K562 (cell line): Measurements from ENCODE around the gene FAM53B. TPM values are rescaled to one million over a fixed set of nuclear protein-coding genes. Genes with fewer than 3 reads are reported as not detected.

Experiments used
- CBFA2T2 ChIP-seq: fragments of 450-650 bp; conservative IDR thresholded peaks from 2 replicates; pipeline ENCODE4 v1.6.1; 2017; ENCODE audit warnings: mild to moderate bottlenecking
- CHD2 ChIP-seq: IDR thresholded peaks from 2 replicates; pipeline ENCODE4 v1.6.1; 2011; ENCODE audit warnings: low read depth, low read length
- CTCFL ChIP-seq: IDR thresholded peaks from 2 replicates; pipeline ENCODE4 v1.6.1; 2011; ENCODE audit warnings: borderline replicate concordance, low read depth, mild to moderate bottlenecking, moderate library complexity, low read length; ENCODE audit not compliant: insufficient read depth, poor library complexity, severe bottlenecking
- DDX20 ChIP-seq: fragments of 450-650 bp; IDR thresholded peaks from 2 replicates; pipeline ENCODE4 v1.6.1; 2016; ENCODE audit warnings: missing genetic modification characterization, low read depth, mild to moderate bottlenecking, missing compliant biosample characterization, moderate library complexity
- ESRRB ChIP-seq: fragments of 250-450 bp; sonication (Bioruptor Pico); IDR thresholded peaks from 2 replicates; pipeline ENCODE4 v1.5.0; 2020; ENCODE audit warnings: mild to moderate bottlenecking, moderate library complexity, borderline replicate concordance
- FOXK1 ChIP-seq: sonication (generic); formaldehyde crosslinking; IDR thresholded peaks from 2 replicates; pipeline ENCODE4 v1.8.0; 2022; ENCODE audit warnings: missing genetic modification reagents, mild to moderate bottlenecking, borderline replicate concordance
- ID3 ChIP-seq, 2 experiments: fragments of 250-450 bp in 1 of 2; fragments of 450-650 bp in 1 of 2; sonication (Bioruptor Pico) in 1 of 2; IDR thresholded peaks; 2 replicates each; pipeline versions ENCODE4 v1.6.1 to v1.8.0; 2016 to 2021; ENCODE audit warnings: mild to moderate bottlenecking in 2 of 2, moderate library complexity in 2 of 2, missing compliant biosample characterization in 1 of 2, missing genetic modification characterization in 1 of 2
- KHSRP ChIP-seq: fragments of 450-650 bp; IDR thresholded peaks from 2 replicates; pipeline ENCODE4 v1.6.1; 2017
- NR2C2 ChIP-seq, 2 experiments: fragments of 200-800 bp in 1 of 2; sonication (Bioruptor generic) in 1 of 2; sonication (generic) in 1 of 2; formaldehyde crosslinking in 1 of 2; IDR thresholded peaks; 2 replicates each; pipeline versions ENCODE4 v1.6.1 to v1.8.0; 2016 to 2022; ENCODE audit warnings: mild to moderate bottlenecking in 1 of 2, missing compliant biosample characterization in 1 of 2, missing genetic modification characterization in 1 of 2, missing genetic modification reagents in 1 of 2
- NRF1 ChIP-seq, 2 experiments: fragments of 450-650 bp; IDR thresholded peaks in 1 of 2; conservative IDR thresholded peaks in 1 of 2; 2 replicates each; pipeline ENCODE4 v1.6.1; 2014; ENCODE audit warnings: mild to moderate bottlenecking in 2 of 2
- PHF8 ChIP-seq: fragments of 200-600 bp; sonication (generic); IDR thresholded peaks from 2 replicates; pipeline ENCODE4 v1.6.1; 2012; ENCODE audit warnings: mixed run types, mild to moderate bottlenecking, inconsistent platforms, low read length, moderate library complexity, borderline replicate concordance
- PTBP1 ChIP-seq: fragments of 200-400 bp; formaldehyde crosslinking; IDR thresholded peaks from 2 replicates; pipeline ENCODE4 v1.6.1; 2017; ENCODE audit warnings: low read depth, low read length
- RBM22 ChIP-seq: fragments of 200-400 bp; formaldehyde crosslinking; IDR thresholded peaks from 2 replicates; pipeline ENCODE4 v1.6.1; 2018; ENCODE audit warnings: low read length, low read depth; ENCODE audit not compliant: poor library complexity, severe bottlenecking
- SP1 ChIP-seq: sonication (generic); formaldehyde crosslinking; IDR thresholded peaks from 2 replicates; pipeline ENCODE4 v1.8.1; 2022; ENCODE audit warnings: mild to moderate bottlenecking, missing genetic modification reagents
- SRSF1 ChIP-seq: fragments of 200-400 bp; formaldehyde crosslinking; IDR thresholded peaks from 2 replicates; pipeline ENCODE4 v1.6.1; 2017; ENCODE audit warnings: mild to moderate bottlenecking, low read depth, low read length, moderate library complexity
- SUPT5H ChIP-seq: fragments of 450-650 bp; IDR thresholded peaks from 2 replicates; pipeline ENCODE4 v1.6.1; 2016
- TEAD1 ChIP-seq, 2 experiments: fragments of 450-650 bp in 1 of 2; sonication (generic) in 1 of 2; formaldehyde crosslinking; IDR thresholded peaks; 2 replicates each; pipeline versions ENCODE4 v1.4.0 to v1.8.0; 2020 to 2022; ENCODE audit warnings: mild to moderate bottlenecking in 2 of 2, missing genetic modification reagents in 1 of 2
- ZNF75A ChIP-seq: fragments of 450-650 bp; formaldehyde crosslinking; IDR thresholded peaks from 2 replicates; pipeline ENCODE4 v1.4.0; 2020; ENCODE audit warnings: mild to moderate bottlenecking
- polyA plus RNA-seq, 8 experiments: library from polyadenylated mRNA; depleted of rRNA in 4 of 8; stranded (reverse) in 5 of 8; unstranded in 3 of 8; fragments of >200 nt; fragmentation: Nextera tagmentation in 2 of 8; fragmentation: Illumina TruSeq in 1 of 8; extraction: Ambion mirVana in 2 of 8; extraction: Trizol in 1 of 8; gene quantifications; 2 replicates each; pipeline versions ENCODE4 v1.2.1 to v1.2.3, GENCODE V29; 2011 to 2014; ENCODE audit warnings: inconsistent platforms in 1 of 8, missing spikeins in 1 of 8
- total RNA-seq, 7 experiments: library from RNA; depleted of rRNA in 6 of 7; stranded (reverse); fragments of >200 nt in 6 of 7; fragmentation: Illumina TruSeq in 2 of 7; extraction: Trizol in 2 of 7; gene quantifications; 2 replicates each; pipeline versions ENCODE4 v1.2.1 to v1.2.3, GENCODE V29; 2011 to 2021; ENCODE audit warnings: low replicate concordance in 1 of 7
- TF ChIP-seq, protein P1 (sequence below), 2 experiments: fragments of 450-650 bp; IDR thresholded peaks; 2 replicates each; pipeline ENCODE4 v1.6.1; 2016
- TF ChIP-seq, protein P2 (sequence below): fragments of 450-650 bp; IDR thresholded peaks from 2 replicates; pipeline ENCODE4 v1.6.1; 2017; ENCODE audit warnings: antibody characterized with exemption

Gene FAM53B
- total and polyA plus RNA-seq, 9 of the 15 experiments (the other 6 are each of a cell fraction or from before 2014, with no cell fraction given), result 0.03 to 16.5 (median 5.0) TPM

GRCh38 chr10:124640538-124641231 lies 103.5 kb downstream of the FAM53B start (continued):
- TF ChIP-seq CTCFL (no peak), PTBP1 (no peak), FOXK1 (no peak), SUPT5H (no peak), CHD2 (no peak), PHF8 (no peak; the same call in 1 of the 2 replicates), DDX20 (tag) (no peak), TEAD1 (CRISPR knock-in tag; IDR thresholded peaks at IDR 0.05) (no peak), SP1 (CRISPR knock-in tag) (no peak), NRF1 (conservative IDR thresholded peaks at IDR 0.05 in 1 of 2, IDR thresholded peaks at IDR 0.05 in 1 of 2) (0 out of 4 replicates have a peak, but pooled peaks of 1 of the 2 experiments have one; percentile 22), NR2C2 (CRISPR knock-in tag; IDR thresholded peaks at IDR 0.05) (no peak), NR2C2 (tag; IDR thresholded peaks at IDR 0.05) (peak; percentile 82; the same call in 1 of the 2 replicates), ESRRB (CRISPR knock-in tag) (no peak), ZNF75A (CRISPR knock-in tag) (no peak), RBM22 (no peak), SRSF1 (no peak), ID3 (CRISPR knock-in tag; IDR thresholded peaks at IDR 0.05) (no peak), ID3 (tag; IDR thresholded peaks at IDR 0.05) (no peak), CBFA2T2 (no peak), KHSRP (no peak)
- TF ChIP-seq, protein P1, sequence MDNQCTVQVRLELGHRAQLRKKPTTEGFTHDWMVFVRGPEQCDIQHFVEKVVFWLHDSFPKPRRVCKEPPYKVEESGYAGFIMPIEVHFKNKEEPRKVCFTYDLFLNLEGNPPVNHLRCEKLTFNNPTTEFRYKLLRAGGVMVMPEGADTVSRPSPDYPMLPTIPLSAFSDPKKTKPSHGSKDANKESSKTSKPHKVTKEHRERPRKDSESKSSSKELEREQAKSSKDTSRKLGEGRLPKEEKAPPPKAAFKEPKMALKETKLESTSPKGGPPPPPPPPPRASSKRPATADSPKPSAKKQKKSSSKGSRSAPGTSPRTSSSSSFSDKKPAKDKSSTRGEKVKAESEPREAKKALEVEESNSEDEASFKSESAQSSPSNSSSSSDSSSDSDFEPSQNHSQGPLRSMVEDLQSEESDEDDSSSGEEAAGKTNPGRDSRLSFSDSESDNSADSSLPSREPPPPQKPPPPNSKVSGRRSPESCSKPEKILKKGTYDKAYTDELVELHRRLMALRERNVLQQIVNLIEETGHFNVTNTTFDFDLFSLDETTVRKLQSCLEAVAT (IDR thresholded peaks at IDR 0.05), result no peak
- TF ChIP-seq, protein P2, sequence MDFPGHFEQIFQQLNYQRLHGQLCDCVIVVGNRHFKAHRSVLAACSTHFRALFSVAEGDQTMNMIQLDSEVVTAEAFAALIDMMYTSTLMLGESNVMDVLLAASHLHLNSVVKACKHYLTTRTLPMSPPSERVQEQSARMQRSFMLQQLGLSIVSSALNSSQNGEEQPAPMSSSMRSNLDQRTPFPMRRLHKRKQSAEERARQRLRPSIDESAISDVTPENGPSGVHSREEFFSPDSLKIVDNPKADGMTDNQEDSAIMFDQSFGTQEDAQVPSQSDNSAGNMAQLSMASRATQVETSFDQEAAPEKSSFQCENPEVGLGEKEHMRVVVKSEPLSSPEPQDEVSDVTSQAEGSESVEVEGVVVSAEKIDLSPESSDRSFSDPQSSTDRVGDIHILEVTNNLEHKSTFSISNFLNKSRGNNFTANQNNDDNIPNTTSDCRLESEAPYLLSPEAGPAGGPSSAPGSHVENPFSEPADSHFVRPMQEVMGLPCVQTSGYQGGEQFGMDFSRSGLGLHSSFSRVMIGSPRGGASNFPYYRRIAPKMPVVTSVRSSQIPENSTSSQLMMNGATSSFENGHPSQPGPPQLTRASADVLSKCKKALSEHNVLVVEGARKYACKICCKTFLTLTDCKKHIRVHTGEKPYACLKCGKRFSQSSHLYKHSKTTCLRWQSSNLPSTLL, result no peak
